BLaER1 treated with 17β-estradiol and CSF1 and Interleukin-3, amounts not matched to agents 10 nM and 100 nM (cell line): ENCODE data around the gene CDH11.

Source experiments
- H3K27ac ChIP-seq, 11 experiments: shearing (Covaris generic); formaldehyde crosslinking; 2 replicates each; pipeline ENCODE4 v1.8.1; 2022
- H3K27me3 ChIP-seq, 11 experiments: shearing (Covaris generic); formaldehyde crosslinking; 2 replicates each; pipeline ENCODE4 v1.8.1; 2022
- H3K36me3 ChIP-seq, 11 experiments: shearing (Covaris generic); formaldehyde crosslinking; 2 replicates each; pipeline ENCODE4 v1.8.1; 2022
- H3K4me1 ChIP-seq, 10 experiments: shearing (Covaris generic); formaldehyde crosslinking; 2 replicates each; pipeline ENCODE4 v1.8.1; 2022
- H3K4me2 ChIP-seq, 11 experiments: shearing (Covaris generic); formaldehyde crosslinking; 2 replicates each; pipeline ENCODE4 v1.8.1; 2022
- H3K4me3 ChIP-seq, 10 experiments: shearing (Covaris generic); formaldehyde crosslinking; 2 replicates each; pipeline ENCODE4 v1.8.1; 2022
- H3K9ac ChIP-seq, 11 experiments: shearing (Covaris generic); formaldehyde crosslinking; 2 replicates each; pipeline ENCODE4 v1.8.1; 2022
- H3K9me3 ChIP-seq, 11 experiments: shearing (Covaris generic); formaldehyde crosslinking; replicated peaks in 1 of 11; 2 replicates each; pipeline ENCODE4 v1.8.1; 2022
- H4K20me1 ChIP-seq, 11 experiments: shearing (Covaris generic); formaldehyde crosslinking; 2 replicates each; pipeline ENCODE4 v1.8.1; 2022
- Cebpa-rat ChIP-seq, 11 experiments: shearing (Covaris generic); IDR thresholded peaks; 2 replicates each; pipeline ENCODE4 v1.8.1; 2022

The CDH11 gene

GRCh38 chr16:65120461-65120830 lies 1.4 kb downstream of the CDH11 start:
- Histone ChIP-seq H3K27me3 (peaks cover 68 to 75% (median 74%) of the 10 kb centered on the region in 11 experiments), H3K36me3 (no peaks in the 10 kb centered on the region), H3K4me1 (peaks cover 7 to 34% (median 12%) of the 10 kb centered on the region in 10 experiments; a peak in 13 of 20 replicates), H3K27ac (peak overlapping the region in 4 of 11 experiments; percentile 3 to 36 (median 20); a peak in 4 of 22 replicates), H4K20me1 (peaks cover 0 to 14% (median 0%) of the 10 kb centered on the region in 11 experiments; a peak in 3 of 22 replicates), H3K9me3 (peaks cover 21 to 38% (median 25%) of the 10 kb centered on the region in 11 experiments), H3K4me2 (peak overlapping the region; percentile 72 to 96 (median 81)), H3K9ac (peak overlapping the region in 7 of 11 experiments; percentile 36 to 64 (median 57); a peak in 7 of 22 replicates), H3K4me3 (peak overlapping the region; percentile 50 to 68 (median 59); a peak in 17 of 20 replicates)
- no peak for TF ChIP-seq Cebpa-rat (IDR thresholded peaks at IDR 0.05)

GRCh38 chr16:65119901-65120401 lies 1.9 kb downstream of the CDH11 start:
- Histone ChIP-seq H3K4me3 (peak overlapping the region in 3 of 10 experiments; percentile 61 to 68 (median 61); a peak in 4 of 20 replicates), H4K20me1 (peaks cover 0 to 14% (median 0%) of the 10 kb centered on the region in 11 experiments; a peak in 3 of 22 replicates), H3K36me3 (no peaks in the 10 kb centered on the region), H3K4me2 (peak overlapping the region in 3 of 11 experiments; percentile 79 to 82 (median 81); a peak in 4 of 22 replicates), H3K27me3 (peaks cover 63 to 70% (median 69%) of the 10 kb centered on the region in 11 experiments), H3K9me3 (peaks cover 21 to 38% (median 25%) of the 10 kb centered on the region in 11 experiments), H3K4me1 (peaks cover 7 to 34% (median 12%) of the 10 kb centered on the region in 10 experiments; a peak in 13 of 20 replicates), H3K9ac (no peak overlapping the region), H3K27ac (no peak overlapping the region)
- no peak for TF ChIP-seq Cebpa-rat (IDR thresholded peaks at IDR 0.05)

GRCh38 chr16:65119435-65119834 lies 2.4 kb downstream of the CDH11 start:
- Histone ChIP-seq H4K20me1 (peaks cover 0 to 14% (median 0%) of the 10 kb centered on the region in 11 experiments; a peak in 3 of 22 replicates), H3K9me3 (peaks cover 21 to 36% (median 25%) of the 10 kb centered on the region in 11 experiments), H3K4me3 (no peak overlapping the region), H3K36me3 (no peaks in the 10 kb centered on the region), H3K27ac (no peak overlapping the region), H3K27me3 (peaks cover 58 to 65% (median 64%) of the 10 kb centered on the region in 11 experiments), H3K4me2 (no peak overlapping the region), H3K4me1 (peaks cover 7 to 34% (median 12%) of the 10 kb centered on the region in 10 experiments; a peak in 13 of 20 replicates), H3K9ac (no peak overlapping the region)
- TF ChIP-seq Cebpa-rat (IDR thresholded peaks at IDR 0.05), result no peak

GRCh38 chr16:65118871-65119270 lies 3.0 kb downstream of the CDH11 start:
- H3K27me3 ChIP-seq, result peaks cover 52 to 59% (median 58%) of the 10 kb centered on the region in 11 experiments
- H3K9me3 ChIP-seq, result peaks cover 18 to 31% (median 19%) of the 10 kb centered on the region in 11 experiments
- H3K36me3 ChIP-seq, result no peaks in the 10 kb centered on the region
- H3K4me3 ChIP-seq, result no peak overlapping the region
- no peak overlapping the region for H3K9ac ChIP-seq
- peaks cover 0 to 14% (median 0%) of the 10 kb centered on the region in 11 experiments; a peak in 3 of 22 replicates for H4K20me1 ChIP-seq
- no peak for TF ChIP-seq Cebpa-rat (IDR thresholded peaks at IDR 0.05)
- H3K27ac ChIP-seq, result no peak overlapping the region
- peaks cover 7 to 34% (median 12%) of the 10 kb centered on the region in 10 experiments; a peak in 13 of 20 replicates for H3K4me1 ChIP-seq
- no peak overlapping the region for H3K4me2 ChIP-seq

GRCh38 chr16:65117811-65118448 lies 3.9 kb downstream of the CDH11 start:
- H4K20me1 ChIP-seq, result peaks cover 0 to 14% (median 0%) of the 10 kb centered on the region in 11 experiments; a peak in 3 of 22 replicates
- peaks cover 43 to 50% (median 49%) of the 10 kb centered on the region in 11 experiments for H3K27me3 ChIP-seq
- no peak overlapping the region for H3K4me2 ChIP-seq
- H3K9me3 ChIP-seq, result peaks cover 9 to 21% (median 10%) of the 10 kb centered on the region in 11 experiments
- H3K9ac ChIP-seq, result no peak overlapping the region
- no peak overlapping the region for H3K4me3 ChIP-seq
- TF ChIP-seq Cebpa-rat (IDR thresholded peaks at IDR 0.05), result no peak
- H3K4me1 ChIP-seq, result peaks cover 7 to 28% (median 12%) of the 10 kb centered on the region in 10 experiments; a peak in 13 of 20 replicates
- H3K36me3 ChIP-seq, result no peaks in the 10 kb centered on the region
- H3K27ac ChIP-seq, result no peak overlapping the region

GRCh38 chr16:65116818-65117430 lies 4.9 kb downstream of the CDH11 start:
- Histone ChIP-seq H3K27me3 (peaks cover 33 to 40% (median 39%) of the 10 kb centered on the region in 11 experiments), H3K9ac (no peak overlapping the region), H3K9me3 (peaks cover 0 to 12% (median 0%) of the 10 kb centered on the region in 11 experiments; a peak in 4 of 22 replicates), H3K27ac (no peak overlapping the region), H3K36me3 (no peaks in the 10 kb centered on the region), H3K4me1 (peaks cover 0 to 19% (median 8%) of the 10 kb centered on the region in 10 experiments; a peak in 9 of 20 replicates), H3K4me3 (no peak overlapping the region), H4K20me1 (peaks cover 0 to 14% (median 0%) of the 10 kb centered on the region in 11 experiments; a peak in 3 of 22 replicates), H3K4me2 (no peak overlapping the region)
- no peak for TF ChIP-seq Cebpa-rat (IDR thresholded peaks at IDR 0.05)

- TF ChIP-seq Cebpa-rat (IDR thresholded peaks at IDR 0.05), result no peak
- peaks cover 0 to 13% (median 6%) of the 10 kb centered on the region in 10 experiments; a peak in 9 of 20 replicates for H3K4me1 ChIP-seq
- H3K4me2 ChIP-seq, result no peak overlapping the region
Measured at GRCh38 chr16:65116216-65116615, 5.6 kb downstream of the CDH11 start.

GRCh38 chr16:65114527-65114926 lies 7.3 kb downstream of the CDH11 start:
- Histone ChIP-seq H3K4me1 (no peaks in the 10 kb centered on the region), H4K20me1 (no peaks in the 10 kb centered on the region), H3K9ac (no peak overlapping the region), H3K27ac (no peak overlapping the region), H3K4me3 (no peak overlapping the region), H3K4me2 (no peak overlapping the region), H3K36me3 (no peaks in the 10 kb centered on the region), H3K27me3 (peaks cover 9 to 16% (median 15%) of the 10 kb centered on the region in 11 experiments), H3K9me3 (no peaks in the 10 kb centered on the region)
- TF ChIP-seq Cebpa-rat (IDR thresholded peaks at IDR 0.05), result no peak

More at GRCh38 chr16:65116216-65116615, 5.6 kb downstream of the CDH11 start:
- no peaks in the 10 kb centered on the region for H3K36me3 ChIP-seq
- H3K27me3 ChIP-seq, result peaks cover 26 to 33% (median 32%) of the 10 kb centered on the region in 11 experiments
- H3K9ac ChIP-seq, result no peak overlapping the region
- H3K9me3 ChIP-seq, result peaks cover 0 to 6% (median 0%) of the 10 kb centered on the region in 11 experiments; a peak in 3 of 22 replicates
- H3K4me3 ChIP-seq, result no peak overlapping the region
- H4K20me1 ChIP-seq, result peaks cover 0 to 12% (median 0%) of the 10 kb centered on the region in 11 experiments; a peak in 3 of 22 replicates
- H3K27ac ChIP-seq, result no peak overlapping the region
